Liver (tissue), 9 donors: ENCODE measurements around the gene TSPEAR. TPM values are rescaled to one million over a fixed set of nuclear protein-coding genes. Genes with fewer than 3 reads are reported as not detected.

Source experiments
- DNase-seq: peaks from one replicate; pipeline ENCODE4 v3.0.0-alpha.2; 2017; ENCODE audit warnings: low spot score
- H3K27ac ChIP-seq, 2 donors: one replicate each; pipeline ENCODE4 v1.7.0; 2013; ENCODE audit warnings: inconsistent platforms in 2 of 2, low read length in 2 of 2, control low read depth in 1 of 2, low read depth in 1 of 2, mild to moderate bottlenecking in 1 of 2
- H3K27me3 ChIP-seq, 4 donors: one replicate each; pipeline versions ENCODE4 v1.6.1 to v1.7.0; 2013; ENCODE audit warnings: low read length in 3 of 4, inconsistent platforms in 1 of 4, mild to moderate bottlenecking in 1 of 4, moderate library complexity in 1 of 4; ENCODE audit not compliant: control insufficient read depth in 4 of 4, insufficient read depth in 4 of 4
- H3K36me3 ChIP-seq, 4 donors: one replicate each; pipeline versions ENCODE4 v1.6.1 to v1.7.0; 2013; ENCODE audit warnings: low read length in 3 of 4, mild to moderate bottlenecking in 3 of 4, low read depth in 1 of 4, moderate library complexity in 1 of 4; ENCODE audit not compliant: control insufficient read depth in 4 of 4, insufficient read depth in 3 of 4
- H3K4me1 ChIP-seq, 4 donors: one replicate each; pipeline versions ENCODE4 v1.6.1 to v1.7.0; 2013; ENCODE audit warnings: low read length in 3 of 4, mild to moderate bottlenecking in 3 of 4, moderate library complexity in 1 of 4; ENCODE audit not compliant: control insufficient read depth in 4 of 4, insufficient read depth in 4 of 4
- H3K4me3 ChIP-seq, 3 donors: one replicate each; pipeline versions ENCODE4 v1.6.1 to v1.7.0; 2013; ENCODE audit warnings: low read length in 3 of 3, control low read depth in 1 of 3, low read depth in 1 of 3, mild to moderate bottlenecking in 1 of 3
- H3K9ac ChIP-seq, 2 donors: one replicate each; pipeline ENCODE4 v1.7.0; 2013; ENCODE audit warnings: low read length in 2 of 2, mild to moderate bottlenecking in 2 of 2, moderate library complexity in 2 of 2, control low read depth in 1 of 2, low read depth in 1 of 2
- H3K9me3 ChIP-seq, 4 donors: one replicate each; pipeline versions ENCODE4 v1.6.1 to v1.7.0; 2013; ENCODE audit warnings: low read length in 3 of 4; ENCODE audit not compliant: control insufficient read depth in 4 of 4
- EGR1 ChIP-seq, 2 donors: IDR thresholded peaks; 2 replicates each; pipeline ENCODE4 v1.6.1; 2016 to 2018; ENCODE audit warnings: antibody characterized with exemption in 2 of 2, low read depth in 2 of 2
- FOXA2 ChIP-seq: IDR thresholded peaks from 2 replicates; pipeline ENCODE4 v1.6.1; 2016; ENCODE audit warnings: antibody characterized with exemption
- GABPA ChIP-seq, 2 donors: IDR thresholded peaks in 1 of 2; conservative IDR thresholded peaks in 1 of 2; 2 replicates each; pipeline ENCODE4 v1.6.1; 2016; ENCODE audit warnings: antibody characterized with exemption in 2 of 2, mild to moderate bottlenecking in 1 of 2, moderate library complexity in 1 of 2
- HNF4G ChIP-seq: IDR thresholded peaks from 2 replicates; pipeline ENCODE4 v1.6.1; 2016; ENCODE audit warnings: antibody characterized with exemption
- JUND ChIP-seq, 2 donors: IDR thresholded peaks; 2 replicates each; pipeline ENCODE4 v1.6.1; 2016; ENCODE audit warnings: antibody characterized with exemption in 2 of 2
- MAX ChIP-seq: IDR thresholded peaks from 2 replicates; pipeline ENCODE4 v1.6.1; 2016; ENCODE audit warnings: antibody characterized with exemption
- NR2F2 ChIP-seq: IDR thresholded peaks from 2 replicates; pipeline ENCODE4 v1.6.1; 2016; ENCODE audit warnings: antibody characterized with exemption
- REST ChIP-seq: IDR thresholded peaks from 2 replicates; pipeline ENCODE4 v1.6.1; 2016; ENCODE audit warnings: antibody characterized with exemption, mild to moderate bottlenecking
- RXRA ChIP-seq, 2 donors: IDR thresholded peaks; 2 replicates each; pipeline ENCODE4 v1.6.1; 2017 to 2018; ENCODE audit warnings: antibody characterized with exemption in 2 of 2, mild to moderate bottlenecking in 1 of 2
- TAF1 ChIP-seq: conservative IDR thresholded peaks from 2 replicates; pipeline ENCODE4 v1.6.1; 2016; ENCODE audit warnings: antibody characterized with exemption, mild to moderate bottlenecking
- YY1 ChIP-seq: IDR thresholded peaks from 2 replicates; pipeline ENCODE4 v1.6.1; 2016; ENCODE audit warnings: antibody characterized with exemption, mild to moderate bottlenecking
- WGBS: extraction: QIAGEN DNeasy Blood & Tissue Kit; methylation state at CpG from one replicate; pipeline ENCODE4 v1.1.7; 2013; 5-methylcytosine and 5-hydroxymethylcytosine counted together
- polyA plus RNA-seq, 2 donors: library from polyadenylated mRNA; stranded (reverse) in 1 of 2; unstranded in 1 of 2; fragments of 200-250 nt in 1 of 2; fragments of >200 nt in 1 of 2; fragmentation: Nextera tagmentation in 1 of 2; extraction: Ambion mirVana in 1 of 2; gene quantifications; one replicate each; pipeline versions ENCODE4 v1.2.1 to v1.2.3, GENCODE V29; 2013 to 2015
- total RNA-seq, 2 donors: library from RNA; depleted of rRNA; stranded (reverse); fragments of >200 nt; gene quantifications; one replicate each; pipeline ENCODE4 v1.2.3, GENCODE V29; 2014
- donor health status: healthy.
- donor health status: healthy.
- donor health status: healthy.
- donor health status: healthy.
- donor health status: healthy.

The TSPEAR gene
- total and polyA plus RNA-seq, 4 donors = under 0.01 to 0.14 (median 0.01) TPM; not detected in 1

GRCh38 chr21:44523567-44524413, 187.6 kb downstream of the TSPEAR start (continued):
- TF ChIP-seq REST (no peak), JUND (IDR thresholded peaks at IDR 0.05) (no peak), RXRA (IDR thresholded peaks at IDR 0.05) (no peak), EGR1 (IDR thresholded peaks at IDR 0.05; ENCODE audit: low read depth in 2 of 2) (no peak), MAX (no peak), YY1 (no peak)

- no peaks in the 10 kb centered on the region for H3K27me3 ChIP-seq
- H3K9me3 ChIP-seq = no peaks in the 10 kb centered on the region
- H3K9ac ChIP-seq = no peak overlapping the region
- no peak overlapping the region for H3K4me3 ChIP-seq
- peaks cover 0 to 4% (median under 1%) of the 10 kb centered on the region in 4 donors for H3K4me1 ChIP-seq
- H3K27ac ChIP-seq = no peak overlapping the region
- 56% methylated on average over 1 of the region's 1 CpG for WGBS
- TF ChIP-seq NR2F2 (no peak), HNF4G (no peak)
- no peaks in the 10 kb centered on the region for H3K36me3 ChIP-seq
- DNase-seq = no peak
These were observed 188.6 kb downstream of the TSPEAR start for GRCh38 chr21:44522753-44523204.

GRCh38 chr21:44521928-44522752, 189.2 kb downstream of the TSPEAR start:
- Histone ChIP-seq H3K36me3 (no peaks in the 10 kb centered on the region), H3K27ac (no peak overlapping the region), H3K9me3 (no peaks in the 10 kb centered on the region), H3K4me3 (no peak overlapping the region), H3K4me1 (peaks cover 0 to 4% (median under 1%) of the 10 kb centered on the region in 4 donors), H3K9ac (no peak overlapping the region), H3K27me3 (no peaks in the 10 kb centered on the region)
- DNase-seq = no peak
- 90% methylated on average over 33 of the region's 33 CpGs for WGBS
- no peak for TF ChIP-seq GABPA (IDR thresholded peaks at IDR 0.05 in 1 of 2, conservative IDR thresholded peaks at IDR 0.05 in 1 of 2)
- TF ChIP-seq YY1 = no peak
- TF ChIP-seq TAF1 = no peak
- no peak for TF ChIP-seq NR2F2
- no peak for TF ChIP-seq FOXA2
